ENCODE measurements around the gene PDCD4. TPM values are rescaled to one million over a fixed set of nuclear protein-coding genes. Genes with fewer than 3 reads are reported as not detected.

The PDCD4 gene
- total and polyA plus RNA-seq, 9 of the 15 experiments (the other 6 are each of a cell fraction or from before 2014, with no cell fraction given) = 12.9 to 44.1 (median 33.7) TPM

DNA sequence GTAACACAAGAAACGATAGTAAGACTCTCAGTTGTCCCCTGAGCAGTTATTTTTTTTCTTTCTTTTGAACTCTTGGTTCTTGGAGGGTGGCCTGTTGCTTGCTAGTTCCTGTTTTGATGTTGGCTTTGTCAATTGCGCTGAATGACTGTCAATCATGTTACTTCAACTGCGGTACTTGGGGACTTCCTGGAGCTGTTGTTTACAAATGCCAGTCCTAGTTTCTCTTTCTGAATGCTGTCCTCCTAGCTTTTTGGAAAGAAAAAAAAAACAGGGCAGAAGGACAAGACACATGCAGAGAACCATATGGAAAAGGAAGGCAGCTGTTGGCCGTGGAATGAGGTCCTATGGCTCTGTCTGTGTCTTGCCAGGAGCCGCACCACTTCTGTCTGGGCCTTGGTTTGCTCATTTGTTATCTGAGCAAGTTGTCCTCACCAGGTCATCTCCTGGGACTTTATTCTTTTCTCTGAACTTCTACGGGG is 7.0 kb upstream of the PDCD4 start:
- in situ Hi-C loops (cut with MboI) (no loop called here), intact Hi-C loops (cut with micrococcal nuclease) (no loop called here)
- no peaks in the 10 kb centered on the region for H3K79me2 ChIP-seq (ENCODE audit: control insufficient read depth, insufficient read depth, low read length)
- no TSS peak for BruUV-seq (replicated peaks)
- H3K4me2 ChIP-seq (ENCODE audit: insufficient read depth, low read length) = peak overlapping the region; percentile 49
- no peaks in the 10 kb centered on the region for H3K27me3 ChIP-seq (ENCODE audit: control insufficient read depth in 2 of 2, insufficient read depth in 2 of 2, low read length in 2 of 2)
- H2AFZ ChIP-seq (ENCODE audit: low read depth, low read length) = peak overlapping the region; percentile 99
- DNase-seq (ENCODE audit: extremely low read depth in 1 of 4, low spot score in 3 of 4) (peak in 1 of 4 experiments; percentile 49), FAIRE-seq (peak; percentile 67), ATAC-seq (peak; percentile 49)
- H3K9me3 ChIP-seq (replicated peaks; ENCODE audit: control insufficient read depth, insufficient read depth, low read depth, low read length) = no peaks in the 10 kb centered on the region
- H3K4me3 ChIP-seq = no peak overlapping the region
- ChIA-PET POLR2A (no interaction called here), CTCF (ENCODE audit: low intra/inter-chr PET ratio) (no interaction called here)
- no peaks in the 10 kb centered on the region for H4K20me1 ChIP-seq (replicated peaks; ENCODE audit: control insufficient read depth, insufficient read depth, low read length)
- WGBS (ENCODE audit: insufficient coverage, low coverage, missing lambda C conversion rate) = 17% methylated on average over 4 of the region's 6 CpGs
- H3K36me3 ChIP-seq (ENCODE audit: control insufficient read depth, insufficient read depth, low read length) = no peaks in the 10 kb centered on the region
- H3K4me1 ChIP-seq (replicated peaks in 1 of 2; ENCODE audit: control insufficient read depth in 2 of 2, insufficient read depth in 2 of 2, low read length in 2 of 2) = peaks cover 12 to 59% of the 10 kb centered on the region in 2 experiments
- H3K9me1 ChIP-seq (ENCODE audit: control insufficient read depth, insufficient read depth, low read length) = no peaks in the 10 kb centered on the region
- peak overlapping the region; percentile 80 for H3K27ac ChIP-seq (ENCODE audit: extremely low read depth, low read depth, low read length)
- peak overlapping the region; percentile 54 to 67; a peak in 3 of 4 replicates for H3K9ac ChIP-seq (ENCODE audit: insufficient read depth in 1 of 2, low read depth in 2 of 2, low read length in 2 of 2)
- TF ChIP-seq, protein P1, sequence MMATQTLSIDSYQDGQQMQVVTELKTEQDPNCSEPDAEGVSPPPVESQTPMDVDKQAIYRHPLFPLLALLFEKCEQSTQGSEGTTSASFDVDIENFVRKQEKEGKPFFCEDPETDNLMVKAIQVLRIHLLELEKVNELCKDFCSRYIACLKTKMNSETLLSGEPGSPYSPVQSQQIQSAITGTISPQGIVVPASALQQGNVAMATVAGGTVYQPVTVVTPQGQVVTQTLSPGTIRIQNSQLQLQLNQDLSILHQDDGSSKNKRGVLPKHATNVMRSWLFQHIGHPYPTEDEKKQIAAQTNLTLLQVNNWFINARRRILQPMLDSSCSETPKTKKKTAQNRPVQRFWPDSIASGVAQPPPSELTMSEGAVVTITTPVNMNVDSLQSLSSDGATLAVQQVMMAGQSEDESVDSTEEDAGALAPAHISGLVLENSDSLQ (IDR thresholded peaks at IDR 0.05) = peak; percentile 98
- TF ChIP-seq, protein P2, sequence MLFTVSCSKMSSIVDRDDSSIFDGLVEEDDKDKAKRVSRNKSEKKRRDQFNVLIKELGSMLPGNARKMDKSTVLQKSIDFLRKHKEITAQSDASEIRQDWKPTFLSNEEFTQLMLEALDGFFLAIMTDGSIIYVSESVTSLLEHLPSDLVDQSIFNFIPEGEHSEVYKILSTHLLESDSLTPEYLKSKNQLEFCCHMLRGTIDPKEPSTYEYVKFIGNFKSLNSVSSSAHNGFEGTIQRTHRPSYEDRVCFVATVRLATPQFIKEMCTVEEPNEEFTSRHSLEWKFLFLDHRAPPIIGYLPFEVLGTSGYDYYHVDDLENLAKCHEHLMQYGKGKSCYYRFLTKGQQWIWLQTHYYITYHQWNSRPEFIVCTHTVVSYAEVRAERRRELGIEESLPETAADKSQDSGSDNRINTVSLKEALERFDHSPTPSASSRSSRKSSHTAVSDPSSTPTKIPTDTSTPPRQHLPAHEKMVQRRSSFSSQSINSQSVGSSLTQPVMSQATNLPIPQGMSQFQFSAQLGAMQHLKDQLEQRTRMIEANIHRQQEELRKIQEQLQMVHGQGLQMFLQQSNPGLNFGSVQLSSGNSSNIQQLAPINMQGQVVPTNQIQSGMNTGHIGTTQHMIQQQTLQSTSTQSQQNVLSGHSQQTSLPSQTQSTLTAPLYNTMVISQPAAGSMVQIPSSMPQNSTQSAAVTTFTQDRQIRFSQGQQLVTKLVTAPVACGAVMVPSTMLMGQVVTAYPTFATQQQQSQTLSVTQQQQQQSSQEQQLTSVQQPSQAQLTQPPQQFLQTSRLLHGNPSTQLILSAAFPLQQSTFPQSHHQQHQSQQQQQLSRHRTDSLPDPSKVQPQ (CRISPR knock-in tag; IDR thresholded peaks at IDR 0.05; ENCODE audit: borderline replicate concordance) = no peak
- TF ChIP-seq VEZF1 (CRISPR knock-in tag; IDR thresholded peaks at IDR 0.05) (0 out of 2 replicates have a peak, but pooled peaks have one; percentile 4), SP1 (CRISPR knock-in tag; IDR thresholded peaks at IDR 0.05) (no peak), ATF7 (IDR thresholded peaks at IDR 0.05) (no peak), CBX5 (IDR thresholded peaks at IDR 0.05; ENCODE audit: borderline replicate concordance, low read depth) (no peak), ZNF184 (CRISPR knock-in tag; IDR thresholded peaks at IDR 0.05) (no peak), CREB1 (IDR thresholded peaks at IDR 0.05) (no peak), CREB1 (CRISPR knock-in tag; IDR thresholded peaks at IDR 0.05) (no peak), SMAD3 (CRISPR knock-in tag; conservative IDR thresholded peaks at IDR 0.05) (no peak), ZFPM2 (CRISPR knock-in tag; IDR thresholded peaks at IDR 0.05) (no peak), TRIM24 (IDR thresholded peaks at IDR 0.05) (no peak), ZNF143 (CRISPR knock-in tag; IDR thresholded peaks at IDR 0.05) (no peak), ZNF239 (CRISPR knock-in tag; IDR thresholded peaks at IDR 0.05) (no peak), ELF2 (CRISPR knock-in tag; IDR thresholded peaks at IDR 0.05) (no peak)
